ENCODE results near the gene PACS1.

GRCh38 chr11:66239511-66239910 lies 169.4 kb downstream of the PACS1 start:
- TF ChIP-seq CTCF (IDR thresholded peaks at IDR 0.05) (no peak), POLR2A (IDR thresholded peaks at IDR 0.05) (no peak), EP300 (IDR thresholded peaks at IDR 0.05) (no peak)
